LoVo (cell line): ENCODE data around the gene ONECUT1.

Experiments
- DNase-seq: peaks from one replicate; pipeline ENCODE4 v3.0.0-alpha.2; 2016; ENCODE audit warnings: low spot score

The ONECUT1 gene

GRCh38 chr15:52796753-52797520 is 6.8 kb upstream of the ONECUT1 start:
- DNase-seq, result no peak

- no peak for DNase-seq
These were observed 6.0 kb upstream of the ONECUT1 start for GRCh38 chr15:52796228-52796521.

- DNase-seq, result no peak
These were observed 5.5 kb upstream of the ONECUT1 start for GRCh38 chr15:52795464-52796227.

DNA sequence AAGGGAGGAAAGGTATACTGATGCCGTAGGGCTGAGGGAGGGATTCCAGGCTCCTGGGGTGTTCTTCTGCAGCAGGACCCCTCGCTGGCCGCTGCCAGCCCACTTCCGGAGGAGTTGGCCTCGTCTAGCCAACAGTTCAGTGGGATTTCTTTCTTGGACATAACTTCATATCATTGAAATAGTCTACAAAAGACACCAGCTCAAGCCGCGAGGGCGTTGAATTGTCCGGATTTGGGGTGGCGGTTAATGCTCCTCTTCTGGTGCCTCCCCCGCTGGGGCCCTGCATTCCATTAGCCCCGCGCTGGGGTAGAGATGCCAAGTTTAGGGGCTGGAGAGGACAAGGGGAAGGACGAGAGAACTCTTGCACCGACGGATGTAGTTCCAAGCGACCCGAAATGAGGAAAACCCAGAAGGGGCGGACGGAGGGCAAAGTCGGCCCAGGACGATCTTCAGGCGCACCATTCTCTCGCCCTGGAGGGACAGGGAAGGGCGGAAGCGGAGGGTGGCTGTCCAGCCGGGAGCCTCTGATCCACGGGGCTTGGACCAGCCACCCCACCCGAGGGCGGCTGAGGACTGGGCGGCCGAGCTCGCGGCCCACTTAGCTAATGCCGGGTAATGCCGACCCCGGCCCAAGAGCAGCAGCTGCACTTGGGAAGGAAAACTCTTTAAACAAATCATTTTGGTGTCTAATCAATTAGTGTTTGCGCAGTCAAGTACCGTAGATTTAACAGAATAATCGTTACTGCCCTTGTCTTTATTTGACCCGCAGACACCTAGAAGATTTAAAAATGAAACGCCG is 4.7 kb upstream of the ONECUT1 start:
- no peak for DNase-seq

- no peak for DNase-seq
These were observed 1.6 kb upstream of the ONECUT1 start for GRCh38 chr15:52791776-52792175.

DNA sequence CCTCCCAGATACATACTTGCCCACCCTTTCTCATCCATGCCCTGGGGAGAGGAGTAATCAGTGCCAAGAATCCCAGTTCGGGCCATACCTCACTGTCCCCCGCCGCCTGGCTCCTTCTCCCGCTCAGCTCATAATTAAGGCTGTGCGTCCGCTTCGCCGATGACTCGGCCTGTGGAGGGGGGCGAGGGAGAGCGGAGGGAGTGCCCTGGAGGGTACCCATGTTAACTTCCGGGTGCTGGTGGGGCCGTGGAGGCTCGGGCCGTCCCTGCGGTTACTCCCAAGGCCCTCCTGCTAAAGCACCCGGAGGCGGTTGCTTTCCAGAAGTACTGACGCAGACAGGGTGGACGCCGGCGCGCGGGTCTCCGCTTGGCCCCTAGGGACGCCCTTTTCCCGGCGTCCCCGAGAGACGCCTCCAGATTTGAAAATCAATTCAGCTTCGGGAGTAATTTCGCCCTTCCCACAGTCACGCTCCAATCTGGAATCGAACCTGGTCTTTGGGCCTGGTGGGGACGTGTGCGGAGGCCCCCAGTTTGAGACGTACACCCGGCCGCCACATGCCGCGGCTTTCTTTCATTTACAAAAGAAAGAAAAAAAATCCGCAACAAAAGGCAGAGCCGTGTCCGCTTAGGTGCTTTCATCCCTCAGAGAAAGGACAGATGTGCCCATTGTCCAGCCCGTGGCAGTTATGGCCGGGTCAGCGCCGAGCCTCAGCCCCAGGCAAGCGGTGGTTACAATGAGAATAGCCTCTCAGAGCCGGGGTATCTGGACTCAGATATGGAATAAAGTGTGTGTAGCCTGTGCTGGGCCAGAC is 1.0 kb upstream of the ONECUT1 start:
- no peak for DNase-seq

DNA sequence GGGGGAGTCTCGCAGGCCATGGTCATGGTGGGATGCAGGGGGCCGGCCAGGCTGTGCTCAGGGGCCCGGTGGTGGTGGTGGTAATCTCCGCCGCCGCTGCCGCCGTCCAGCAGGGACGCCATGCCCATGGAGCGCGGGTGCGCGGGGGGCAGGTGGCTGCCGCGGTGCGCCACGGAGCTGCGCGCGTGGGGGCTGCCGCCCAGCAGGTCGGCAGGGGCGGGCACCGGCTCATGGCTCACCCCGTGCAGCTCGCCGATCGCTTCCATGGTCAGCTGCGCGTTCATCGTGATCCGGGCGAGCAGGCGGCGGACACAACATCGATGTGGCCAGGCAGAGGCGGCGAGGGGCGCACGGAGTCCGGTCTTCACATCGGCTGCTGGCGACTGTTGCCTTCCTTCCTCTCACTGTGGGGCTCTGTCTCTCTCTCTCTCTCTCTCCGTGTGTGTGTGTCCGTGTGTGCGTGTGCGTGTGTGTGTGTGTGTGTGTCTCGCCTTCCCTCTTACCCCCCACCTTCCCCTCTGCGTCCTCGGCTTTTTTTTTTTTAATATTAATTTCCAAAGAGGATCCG is 451 bp downstream of the ONECUT1 start:
- DNase-seq, result no peak

DNA sequence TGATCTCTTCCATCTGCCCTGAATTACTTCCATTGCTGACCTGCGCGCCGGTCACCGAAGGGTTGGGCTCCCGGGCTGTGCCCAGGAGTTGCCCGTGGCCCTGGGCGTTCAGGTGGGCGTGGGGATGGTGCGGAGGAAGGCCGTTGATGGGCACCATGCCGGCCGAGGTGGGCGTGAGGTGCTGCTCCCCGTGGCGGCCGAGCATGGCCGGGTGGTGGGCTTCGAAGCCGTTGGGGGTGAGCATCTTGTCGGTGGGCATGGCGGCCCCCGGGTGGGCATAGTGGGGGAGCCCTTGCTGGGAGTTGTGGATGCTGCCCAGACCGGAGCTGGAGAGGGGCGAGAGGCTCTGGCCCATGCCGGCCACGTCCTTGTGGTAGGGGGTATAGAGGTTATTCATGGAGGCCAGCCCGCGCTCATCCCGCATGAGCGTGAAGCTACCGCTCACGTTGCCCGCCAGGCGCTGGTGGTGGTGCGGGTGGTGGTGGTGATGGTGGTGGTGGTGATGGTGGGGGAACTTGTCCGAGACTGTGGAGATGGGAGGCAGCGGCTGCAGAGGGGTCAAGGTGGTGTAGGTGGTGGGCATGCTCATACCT is 1.0 kb downstream of the ONECUT1 start:
- no peak for DNase-seq

GRCh38 chr15:52788099-52788986 is 1.8 kb downstream of the ONECUT1 start:
- DNase-seq, result no peak

- no peak for DNase-seq
These were observed 2.5 kb downstream of the ONECUT1 start for GRCh38 chr15:52787549-52788098.

DNA sequence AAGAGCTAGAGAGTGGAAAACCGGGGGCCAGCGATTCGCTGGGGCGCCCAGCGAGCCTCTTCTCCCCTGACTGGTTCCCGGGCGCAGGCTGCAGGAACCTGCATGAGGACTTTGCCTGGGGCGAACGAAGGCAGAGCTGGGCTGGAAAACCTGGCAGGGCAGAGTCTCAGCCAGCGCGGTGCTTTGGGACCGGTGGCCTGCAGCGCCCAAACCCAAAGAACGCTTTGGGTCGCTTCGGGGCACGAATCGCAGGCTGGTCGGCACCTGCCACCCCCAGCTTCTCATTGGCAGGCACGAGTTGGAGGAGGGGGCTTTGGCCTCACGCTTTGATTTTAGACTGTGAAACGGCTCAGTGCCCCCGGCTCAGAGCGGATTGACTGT is 3.0 kb downstream of the ONECUT1 start:
- no peak for DNase-seq

GRCh38 chr15:52786436-52787122 is 3.6 kb downstream of the ONECUT1 start:
- no peak for DNase-seq

DNA sequence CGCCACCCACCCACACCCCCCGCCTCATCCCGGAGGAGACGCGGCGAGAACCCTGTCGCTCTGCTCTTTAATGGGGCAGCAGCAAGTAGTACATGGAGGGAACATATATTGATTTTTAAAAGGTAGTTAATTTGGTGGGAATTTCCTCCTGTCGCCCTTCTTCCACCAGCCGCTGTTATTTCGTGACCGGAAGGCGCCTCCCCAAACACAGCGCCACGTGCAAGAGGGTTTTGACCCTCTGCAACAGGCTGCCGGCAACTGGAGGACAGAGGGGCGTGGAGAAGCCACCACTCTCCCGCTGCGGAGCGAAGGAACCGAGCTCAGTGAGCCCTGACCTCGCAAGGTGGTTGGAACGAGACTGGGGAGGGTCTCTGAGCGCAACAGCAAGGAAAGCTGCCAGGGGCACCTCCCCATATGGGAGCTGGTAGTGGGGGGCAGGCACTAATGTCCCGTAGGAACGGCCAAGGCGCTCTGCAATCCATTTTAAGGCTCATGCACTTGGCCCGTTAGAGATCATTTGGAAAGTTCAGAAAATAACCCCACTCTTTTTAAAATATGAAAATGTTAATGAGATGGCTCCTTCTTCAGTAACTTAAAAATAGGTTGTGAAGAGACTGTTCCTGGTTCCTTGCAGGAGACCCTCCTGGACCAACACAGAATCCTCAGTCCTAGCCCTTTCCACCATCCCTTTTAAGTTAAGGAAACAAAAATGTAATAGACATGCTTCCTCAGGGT is 4.3 kb downstream of the ONECUT1 start:
- no peak for DNase-seq

GRCh38 chr15:52784799-52785671 is 5.1 kb downstream of the ONECUT1 start:
- no peak for DNase-seq

DNA sequence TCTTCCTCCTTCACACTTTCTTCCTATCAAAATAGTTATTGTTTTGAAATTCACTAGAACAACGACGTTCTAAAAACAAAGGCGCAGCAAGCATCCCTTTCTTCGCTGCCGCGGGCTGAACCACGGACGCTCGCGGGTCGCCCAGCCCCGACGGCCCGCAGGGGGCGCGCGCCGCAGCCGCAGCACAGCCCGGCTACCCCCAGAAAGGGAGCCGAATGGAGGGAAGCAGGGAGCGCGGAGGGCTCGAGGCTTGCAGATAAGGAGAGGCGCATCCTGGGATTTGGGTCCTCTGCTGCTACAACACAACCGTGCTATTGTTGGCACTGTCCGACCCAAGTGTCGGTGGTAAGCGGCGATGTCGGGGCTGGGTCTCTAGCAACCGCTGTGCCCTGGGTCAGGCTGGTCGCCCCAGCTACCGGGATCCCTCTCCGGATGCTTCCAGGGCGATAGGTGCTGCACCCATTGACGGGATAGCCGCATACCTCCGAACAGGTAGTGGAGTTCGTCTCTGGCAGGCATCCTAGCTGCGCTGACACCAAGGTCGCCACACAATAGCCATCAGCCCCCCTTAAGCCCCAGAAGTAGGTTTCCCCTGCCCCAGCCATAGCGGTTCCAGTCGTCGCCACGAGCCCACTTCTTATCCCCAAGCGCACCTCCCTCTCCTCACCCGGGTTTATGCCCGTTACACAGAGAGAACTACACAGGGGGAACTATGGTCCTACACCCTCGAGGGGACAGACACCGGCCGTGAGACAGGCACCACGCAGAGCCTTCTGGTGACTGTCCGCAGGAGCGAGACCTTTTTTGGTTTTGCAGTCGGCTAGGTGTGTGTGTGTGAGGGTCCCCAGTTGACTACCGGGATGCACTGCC is 6.0 kb downstream of the ONECUT1 start:
- no peak for DNase-seq

- no peak for DNase-seq
These were observed 6.8 kb downstream of the ONECUT1 start for GRCh38 chr15:52783191-52783829.
